GM13977 (cell line): Measurements from ENCODE around the gene SLC44A4.

Experiments used
- DNase-seq: peaks from one replicate; pipeline ENCODE4 v3.0.0; 2012; ENCODE audit warnings: low spot score
- in situ Hi-C: fragments of 300-500 bp; cut with MboI; formaldehyde crosslinking; loops from one replicate; pipeline ENCODE4 v1.12.0; 2022; ENCODE audit warnings: low sequenced_read_pairs, low pct_unique_long_range_greater_than_20kb, mixed read lengths, inconsistent platforms; ENCODE audit not compliant: unreplicated experiment
- TF ChIP-seq, protein P1 (sequence below): IDR thresholded peaks from 2 replicates; pipeline ENCODE4 v1.5.1; 2012; ENCODE audit warnings: mild to moderate bottlenecking, control low read depth; ENCODE audit not compliant: insufficient read depth; ENCODE audit errors: extremely low read depth, missing control alignments

The SLC44A4 gene

DNA sequence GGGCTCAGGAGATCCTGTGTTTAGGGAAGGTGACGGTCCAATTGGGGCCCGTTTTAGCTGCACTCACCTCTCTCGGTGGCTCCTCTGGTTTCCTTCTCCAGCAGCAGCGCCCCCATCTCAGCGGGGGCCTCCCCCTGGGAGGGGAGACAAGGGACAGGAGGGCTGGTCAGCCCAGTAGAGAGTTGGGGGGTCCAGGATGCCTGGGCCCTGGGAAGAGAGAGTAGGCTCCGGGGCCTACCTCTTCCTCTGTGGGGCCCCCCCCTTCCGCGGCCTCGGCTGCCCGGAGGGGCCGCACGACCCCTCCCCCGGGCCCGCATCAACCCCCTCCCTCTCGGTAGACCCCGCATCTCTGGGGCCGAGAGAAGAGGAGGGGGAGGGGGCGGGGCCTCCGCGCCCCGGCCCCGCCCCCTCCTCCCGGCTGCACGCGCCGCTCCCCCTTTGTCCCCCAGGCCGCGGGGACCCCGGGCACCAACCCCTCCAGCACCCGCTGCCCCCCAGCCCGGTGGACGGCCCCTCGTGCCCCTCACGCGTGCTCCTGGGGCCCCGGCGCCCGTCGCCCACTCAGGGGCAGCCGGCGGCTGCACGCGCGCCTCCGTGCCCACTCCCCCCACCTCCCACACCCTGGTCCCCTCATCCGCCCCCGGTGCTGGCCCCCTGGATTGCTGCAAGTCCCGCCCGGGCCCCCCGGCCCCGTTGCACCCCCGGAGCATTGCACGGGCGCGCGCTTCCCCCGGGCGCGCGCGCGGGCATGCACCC is 18.2 kb upstream of the SLC44A4 start:
- in situ Hi-C loops: no loop called here
- peak; percentile 43 for DNase-seq
- TF ChIP-seq, protein P1, sequence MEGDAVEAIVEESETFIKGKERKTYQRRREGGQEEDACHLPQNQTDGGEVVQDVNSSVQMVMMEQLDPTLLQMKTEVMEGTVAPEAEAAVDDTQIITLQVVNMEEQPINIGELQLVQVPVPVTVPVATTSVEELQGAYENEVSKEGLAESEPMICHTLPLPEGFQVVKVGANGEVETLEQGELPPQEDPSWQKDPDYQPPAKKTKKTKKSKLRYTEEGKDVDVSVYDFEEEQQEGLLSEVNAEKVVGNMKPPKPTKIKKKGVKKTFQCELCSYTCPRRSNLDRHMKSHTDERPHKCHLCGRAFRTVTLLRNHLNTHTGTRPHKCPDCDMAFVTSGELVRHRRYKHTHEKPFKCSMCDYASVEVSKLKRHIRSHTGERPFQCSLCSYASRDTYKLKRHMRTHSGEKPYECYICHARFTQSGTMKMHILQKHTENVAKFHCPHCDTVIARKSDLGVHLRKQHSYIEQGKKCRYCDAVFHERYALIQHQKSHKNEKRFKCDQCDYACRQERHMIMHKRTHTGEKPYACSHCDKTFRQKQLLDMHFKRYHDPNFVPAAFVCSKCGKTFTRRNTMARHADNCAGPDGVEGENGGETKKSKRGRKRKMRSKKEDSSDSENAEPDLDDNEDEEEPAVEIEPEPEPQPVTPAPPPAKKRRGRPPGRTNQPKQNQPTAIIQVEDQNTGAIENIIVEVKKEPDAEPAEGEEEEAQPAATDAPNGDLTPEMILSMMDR: no peak

DNA sequence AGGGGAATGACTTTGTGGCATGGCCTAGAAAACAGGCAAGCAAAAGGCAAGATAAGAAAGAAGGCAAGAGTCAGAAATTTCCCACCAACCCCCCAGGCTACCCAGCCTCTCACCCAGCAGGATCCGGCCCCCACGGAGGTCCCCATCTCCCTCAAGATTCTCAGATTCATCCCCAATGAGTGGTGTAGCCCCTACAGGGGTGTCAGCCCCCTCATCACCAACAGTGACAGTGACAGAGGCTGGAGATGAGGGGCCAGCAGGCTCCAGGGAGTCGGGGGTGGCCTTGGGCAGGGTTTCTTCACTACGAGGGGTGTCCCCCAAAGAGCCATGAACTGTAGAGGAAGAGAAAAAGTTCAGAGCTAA is 17.7 kb upstream of the SLC44A4 start:
- TF ChIP-seq, protein P1: no peak
- in situ Hi-C loops: no loop called here
- no peak for DNase-seq

GRCh38 chr6:31892821-31893220 is 14.0 kb upstream of the SLC44A4 start:
- TF ChIP-seq, protein P1: no peak
- no peak for DNase-seq
- in situ Hi-C loops: no loop called here

GRCh38 chr6:31889331-31889972 is 10.7 kb upstream of the SLC44A4 start:
- DNase-seq: no peak
- in situ Hi-C loops: no loop called here
- TF ChIP-seq, protein P1: no peak

GRCh38 chr6:31888276-31889258 is 9.8 kb upstream of the SLC44A4 start:
- peak; percentile 73 for DNase-seq
- TF ChIP-seq, protein P1: peak; percentile 91
- in situ Hi-C loops: no loop called here
